T47D (cell line): ENCODE measurements around the gene MON2.
"Not testable (repeated sequence)": the region's sequence is repeated elsewhere in the genome, so short reads cannot be mapped to it uniquely, and the experiment has no call there.

ENCODE experiments used
- DNase-seq, 2 experiments: peaks; one replicate each; pipeline versions ENCODE4 v3.0.0 to v3.0.0-alpha.2; 2011 to 2012; ENCODE audit warnings: low read depth in 1 of 2, low spot score in 1 of 2
- JUND ChIP-seq: IDR thresholded peaks from 2 replicates; pipeline ENCODE4 v1.6.1; 2012; ENCODE audit warnings: low read depth
- in situ Hi-C: cut with HindIII; loops from 2 replicates; pipeline ENCODE4 v1.10.0; 2016; ENCODE audit warnings: low sequenced_read_pairs, low pct_unique_long_range_greater_than_20kb

Gene MON2

GRCh38 chr12:62466594-62467491 is at the start of gene MON2:
MON2 (plus strand) TSS chr12:62466826; CDS start chr12:62467208, 382 bp downstream.
- TF ChIP-seq JUND: no peak
- in situ Hi-C loops: no loop called here
- peak; percentile 90 to 93 for DNase-seq

- in situ Hi-C loops: no loop called here
- no peak for TF ChIP-seq JUND
- no peak for DNase-seq
These were observed 40.5 kb upstream of the MON2 start for GRCh38 chr12:62426089-62426488.

- in situ Hi-C loops: no loop called here
These were observed 37.2 kb upstream of the MON2 start for GRCh38 chr12:62429457-62429856.

GRCh38 chr12:62434494-62435302 is 31.9 kb upstream of the MON2 start:
- peak; percentile 63 to 89 for DNase-seq
- no peak for TF ChIP-seq JUND
- in situ Hi-C loops: no loop called here

More at GRCh38 chr12:62429457-62429856, 37.2 kb upstream of the MON2 start:
- no peak for TF ChIP-seq JUND
- DNase-seq: no peak

- TF ChIP-seq JUND: no peak
- peak in 1 of 2 experiments; percentile 71 for DNase-seq
- in situ Hi-C loops: no loop called here
These were observed 31.1 kb upstream of the MON2 start for GRCh38 chr12:62435303-62436163.

- no peak for TF ChIP-seq JUND
- in situ Hi-C loops: no loop called here
- DNase-seq: no peak
These were observed 30.5 kb upstream of the MON2 start for GRCh38 chr12:62436164-62436503.

- DNase-seq: peak; percentile 51 to 73
- in situ Hi-C loops: no loop called here
These were observed 28.4 kb upstream of the MON2 start for GRCh38 chr12:62438098-62438692.

GRCh38 chr12:62446754-62447452 is 19.7 kb upstream of the MON2 start:
- DNase-seq: peak; percentile 26 to 54
- TF ChIP-seq JUND: no peak
- in situ Hi-C loops: no loop called here

More at GRCh38 chr12:62438098-62438692, 28.4 kb upstream of the MON2 start:
- TF ChIP-seq JUND: no peak

- no peak for DNase-seq
- no peak for TF ChIP-seq JUND
- in situ Hi-C loops: no loop called here
These were observed 18.2 kb upstream of the MON2 start for GRCh38 chr12:62448436-62448835.

- in situ Hi-C loops, DNase-seq: not testable (repeated sequence)
These were observed 11.2 kb upstream of the MON2 start for GRCh38 chr12:62455429-62455828.

- in situ Hi-C loops: no loop called here
- TF ChIP-seq JUND: no peak
- DNase-seq: no peak
These were observed 8.0 kb upstream of the MON2 start for GRCh38 chr12:62458626-62459025.
